ENCODE data around the gene CHMP1A.
"Not testable (repeated sequence)": the region's sequence is repeated elsewhere in the genome, so short reads cannot be mapped to it uniquely, and the experiment has no call there.

Gene CHMP1A

GRCh38 chr16:89689621-89690020 lies 32.1 kb upstream of the CHMP1A start:
- not testable (repeated sequence) for H3K4ac ChIP-seq (ENCODE audit: low read depth, low read length); H3K18ac ChIP-seq (ENCODE audit: low read length); H2BK120ac ChIP-seq (ENCODE audit: insufficient read depth, low read length, poor library complexity); H4K12ac ChIP-seq (ENCODE audit: low read depth, low read length); H2BK12ac ChIP-seq (ENCODE audit: low read length); H2AK5ac ChIP-seq (ENCODE audit: low read length); DNase-seq; H3K79me1 ChIP-seq (ENCODE audit: low read length); H3K4me2 ChIP-seq (ENCODE audit: low read length); H3K79me2 ChIP-seq (ENCODE audit: control insufficient read depth, insufficient read depth, low read length, poor library complexity); H3K14ac ChIP-seq (ENCODE audit: low read length); H3K27ac ChIP-seq (ENCODE audit: low read depth, low read length); H3K4me3 ChIP-seq (ENCODE audit: low read depth, low read length); H4K8ac ChIP-seq (ENCODE audit: low read depth, low read length); H3K4me1 ChIP-seq (ENCODE audit: control insufficient read depth in 1 of 2, insufficient read depth in 2 of 2, low read length in 2 of 2); H4K91ac ChIP-seq (ENCODE audit: low read depth, low read length); H3K23ac ChIP-seq (ENCODE audit: low read length); H2AFZ ChIP-seq (ENCODE audit: insufficient read depth, low read length, poor library complexity); H2BK5ac ChIP-seq (ENCODE audit: low read depth, low read length, poor library complexity); H3K27me3 ChIP-seq (ENCODE audit: insufficient read depth, low read length); H3K9ac ChIP-seq (ENCODE audit: low read length)
- peaks cover 10% of the 10 kb centered on the region for H3K9me3 ChIP-seq (ENCODE audit: insufficient read depth, low read depth, low read length)
- H3K36me3 ChIP-seq (ENCODE audit: control insufficient read depth in 1 of 2, insufficient read depth in 2 of 2, low read length in 2 of 2): peaks cover 47 to 54% of the 10 kb centered on the region in 2 experiments
- no CpG with 5 or more reads among the region's 4 CpGs for WGBS (ENCODE audit: extremely low coverage, insufficient coverage, insufficient read length)

- H3K4me3 ChIP-seq (ENCODE audit: low read depth, low read length): no peak overlapping the region
- H3K79me2 ChIP-seq (ENCODE audit: control insufficient read depth, insufficient read depth, low read length, poor library complexity): peaks cover 8% of the 10 kb centered on the region
- no CpG with 5 or more reads among the region's 13 CpGs for WGBS (ENCODE audit: extremely low coverage, insufficient coverage, insufficient read length)
- no peak overlapping the region for H2AFZ ChIP-seq (ENCODE audit: insufficient read depth, low read length, poor library complexity)
- H3K14ac ChIP-seq (ENCODE audit: low read length): no peak overlapping the region
- no peak overlapping the region for H3K27ac ChIP-seq (ENCODE audit: low read depth, low read length)
- H3K36me3 ChIP-seq (ENCODE audit: control insufficient read depth in 1 of 2, insufficient read depth in 2 of 2, low read length in 2 of 2): peaks cover 43 to 50% of the 10 kb centered on the region in 2 experiments
- H2BK120ac ChIP-seq (ENCODE audit: insufficient read depth, low read length, poor library complexity): no peak overlapping the region
- no peak for DNase-seq
- no peak overlapping the region for H3K4ac ChIP-seq (ENCODE audit: low read depth, low read length)
- peaks cover 12% of the 10 kb centered on the region for H3K9me3 ChIP-seq (ENCODE audit: insufficient read depth, low read depth, low read length)
- no peak overlapping the region for H3K4me2 ChIP-seq (ENCODE audit: low read length)
- H4K8ac ChIP-seq (ENCODE audit: low read depth, low read length): no peak overlapping the region
- H3K23ac ChIP-seq (ENCODE audit: low read length): no peak overlapping the region
- no peak overlapping the region for H2AK5ac ChIP-seq (ENCODE audit: low read length)
- no peak overlapping the region for H3K9ac ChIP-seq (ENCODE audit: low read length)
- no peak overlapping the region for H3K18ac ChIP-seq (ENCODE audit: low read length)
- no peak overlapping the region for H2BK12ac ChIP-seq (ENCODE audit: low read length)
- H3K79me1 ChIP-seq (ENCODE audit: low read length): peaks cover 6% of the 10 kb centered on the region
- no peak overlapping the region for H4K12ac ChIP-seq (ENCODE audit: low read depth, low read length)
- H2BK5ac ChIP-seq (ENCODE audit: low read depth, low read length, poor library complexity): no peak overlapping the region
- no peaks in the 10 kb centered on the region for H3K27me3 ChIP-seq (ENCODE audit: insufficient read depth, low read length)
- no peak overlapping the region for H4K91ac ChIP-seq (ENCODE audit: low read depth, low read length)
- H3K4me1 ChIP-seq (ENCODE audit: control insufficient read depth in 1 of 2, insufficient read depth in 2 of 2, low read length in 2 of 2): peaks cover 6 to 7% of the 10 kb centered on the region in 2 experiments
These were observed 31.6 kb upstream of the CHMP1A start for GRCh38 chr16:89689142-89689541.

GRCh38 chr16:89688395-89688794 lies 30.9 kb upstream of the CHMP1A start:
- H4K91ac ChIP-seq (ENCODE audit: low read depth, low read length): no peak overlapping the region
- no peak overlapping the region for H3K27ac ChIP-seq (ENCODE audit: low read depth, low read length)
- no peak overlapping the region for H2AK5ac ChIP-seq (ENCODE audit: low read length)
- H2BK12ac ChIP-seq (ENCODE audit: low read length): no peak overlapping the region
- no peak overlapping the region for H2BK120ac ChIP-seq (ENCODE audit: insufficient read depth, low read length, poor library complexity)
- DNase-seq: no peak
- no peak overlapping the region for H4K12ac ChIP-seq (ENCODE audit: low read depth, low read length)
- H3K4me1 ChIP-seq (ENCODE audit: control insufficient read depth in 1 of 2, insufficient read depth in 2 of 2, low read length in 2 of 2): peaks cover 6 to 7% of the 10 kb centered on the region in 2 experiments
- H3K27me3 ChIP-seq (ENCODE audit: insufficient read depth, low read length): no peaks in the 10 kb centered on the region
- H3K9ac ChIP-seq (ENCODE audit: low read length): no peak overlapping the region
- H4K8ac ChIP-seq (ENCODE audit: low read depth, low read length): no peak overlapping the region
- no peak overlapping the region for H2BK5ac ChIP-seq (ENCODE audit: low read depth, low read length, poor library complexity)
- H3K79me2 ChIP-seq (ENCODE audit: control insufficient read depth, insufficient read depth, low read length, poor library complexity): peaks cover 8% of the 10 kb centered on the region
- H3K9me3 ChIP-seq (ENCODE audit: insufficient read depth, low read depth, low read length): peaks cover 11% of the 10 kb centered on the region
- H3K4ac ChIP-seq (ENCODE audit: low read depth, low read length): no peak overlapping the region
- H3K4me3 ChIP-seq (ENCODE audit: low read depth, low read length): no peak overlapping the region
- no peak overlapping the region for H3K18ac ChIP-seq (ENCODE audit: low read length)
- H3K4me2 ChIP-seq (ENCODE audit: low read length): no peak overlapping the region
- H2AFZ ChIP-seq (ENCODE audit: insufficient read depth, low read length, poor library complexity): no peak overlapping the region
- H3K14ac ChIP-seq (ENCODE audit: low read length): no peak overlapping the region
- peaks cover 39 to 43% of the 10 kb centered on the region in 2 experiments for H3K36me3 ChIP-seq (ENCODE audit: control insufficient read depth in 1 of 2, insufficient read depth in 2 of 2, low read length in 2 of 2)
- no CpG with 5 or more reads among the region's 5 CpGs for WGBS (ENCODE audit: extremely low coverage, insufficient coverage, insufficient read length)
- H3K23ac ChIP-seq (ENCODE audit: low read length): no peak overlapping the region
- H3K79me1 ChIP-seq (ENCODE audit: low read length): peaks cover 6% of the 10 kb centered on the region

GRCh38 chr16:89687092-89687940 lies 29.8 kb upstream of the CHMP1A start:
- H3K79me2 ChIP-seq (ENCODE audit: control insufficient read depth, insufficient read depth, low read length, poor library complexity): peaks cover 8% of the 10 kb centered on the region
- H3K4ac ChIP-seq (ENCODE audit: low read depth, low read length): peak overlapping the region; percentile 93
- peaks cover 6 to 7% of the 10 kb centered on the region in 2 experiments for H3K4me1 ChIP-seq (ENCODE audit: control insufficient read depth in 1 of 2, insufficient read depth in 2 of 2, low read length in 2 of 2)
- peak overlapping the region; percentile 61 for H2BK120ac ChIP-seq (ENCODE audit: insufficient read depth, low read length, poor library complexity)
- no CpG with 5 or more reads among the region's 42 CpGs for WGBS (ENCODE audit: extremely low coverage, insufficient coverage, insufficient read length)
- H4K91ac ChIP-seq (ENCODE audit: low read depth, low read length): peak overlapping the region; percentile 66
- peak overlapping the region; percentile 45 for H2BK5ac ChIP-seq (ENCODE audit: low read depth, low read length, poor library complexity)
- DNase-seq: peak in 1 of 2 donors; percentile 9
- peak overlapping the region; percentile 95 for H3K14ac ChIP-seq (ENCODE audit: low read length)
- H3K27ac ChIP-seq (ENCODE audit: low read depth, low read length): peak overlapping the region; percentile 90
- H3K4me2 ChIP-seq (ENCODE audit: low read length): peak overlapping the region; percentile 83
- H4K8ac ChIP-seq (ENCODE audit: low read depth, low read length): peak overlapping the region; percentile 93
- no peak overlapping the region for H2BK12ac ChIP-seq (ENCODE audit: low read length)
- peak overlapping the region; percentile 90 for H3K18ac ChIP-seq (ENCODE audit: low read length)
- peak overlapping the region; percentile 86 for H3K9ac ChIP-seq (ENCODE audit: low read length)
- H3K4me3 ChIP-seq (ENCODE audit: low read depth, low read length): peak overlapping the region; percentile 88
- peak overlapping the region; percentile 89 for H4K12ac ChIP-seq (ENCODE audit: low read depth, low read length)
- peaks cover 13% of the 10 kb centered on the region for H3K9me3 ChIP-seq (ENCODE audit: insufficient read depth, low read depth, low read length)
- peak overlapping the region; percentile 93 for H2AK5ac ChIP-seq (ENCODE audit: low read length)
- H2AFZ ChIP-seq (ENCODE audit: insufficient read depth, low read length, poor library complexity): peak overlapping the region; percentile 82
- peaks cover 32 to 41% of the 10 kb centered on the region in 2 experiments for H3K36me3 ChIP-seq (ENCODE audit: control insufficient read depth in 1 of 2, insufficient read depth in 2 of 2, low read length in 2 of 2)
- no peaks in the 10 kb centered on the region for H3K27me3 ChIP-seq (ENCODE audit: insufficient read depth, low read length)
- no peak overlapping the region for H3K23ac ChIP-seq (ENCODE audit: low read length)
- H3K79me1 ChIP-seq (ENCODE audit: low read length): peaks cover 6% of the 10 kb centered on the region

Measured in trophoblast cell (in vitro differentiated cells and primary cell).